H1 (cell line): ENCODE data around the gene CNOT2.

Experiments
- EP300 ChIP-seq, 2 experiments: IDR thresholded peaks; 1 replicate in 1 of 2; 2 replicates in 1 of 2; pipeline ENCODE4 v1.6.1; 2011 to 2012; ENCODE audit warnings: low read depth in 2 of 2, low read length in 2 of 2, mild to moderate bottlenecking in 2 of 2, borderline replicate concordance in 1 of 2, inconsistent platforms in 1 of 2, moderate library complexity in 1 of 2
- POLR2A ChIP-seq, 2 experiments: IDR thresholded peaks; 1 replicate in 1 of 2; 2 replicates in 1 of 2; pipeline ENCODE4 v1.6.1; 2011; ENCODE audit warnings: low read depth in 2 of 2, low read length in 2 of 2, mild to moderate bottlenecking in 2 of 2; ENCODE audit errors: control extremely low read depth in 1 of 2
- POLR2AphosphoS5 ChIP-seq: IDR thresholded peaks from 2 replicates; pipeline ENCODE4 v1.6.1; 2011; ENCODE audit warnings: low read depth, low read length
- RAD21 ChIP-seq, 2 experiments: IDR thresholded peaks in 1 of 2; conservative IDR thresholded peaks in 1 of 2; 2 replicates each; pipeline ENCODE4 v1.6.1; 2011; ENCODE audit warnings: low read depth in 2 of 2, low read length in 2 of 2, improper control_type of control experiment in 1 of 2, inconsistent platforms in 1 of 2, mild to moderate bottlenecking in 1 of 2, moderate library complexity in 1 of 2

GRCh38 chr12:70290116-70290515, 46.9 kb downstream of the CNOT2 start:
- TF ChIP-seq POLR2A (IDR thresholded peaks at IDR 0.05; ENCODE audit: control extremely low read depth in 1 of 2, low read depth in 2 of 2, low read length in 2 of 2) (no peak), RAD21 (IDR thresholded peaks at IDR 0.05 in 1 of 2, conservative IDR thresholded peaks at IDR 0.05 in 1 of 2; ENCODE audit: low read depth in 2 of 2, low read length in 2 of 2) (no peak), POLR2AphosphoS5 (no peak), EP300 (IDR thresholded peaks at IDR 0.05; ENCODE audit: borderline replicate concordance in 1 of 2, low read depth in 2 of 2, low read length in 2 of 2) (no peak)
